B cell (primary cell): ENCODE results near the gene ADAMTS13. TPM values are rescaled to one million over a fixed set of nuclear protein-coding genes. Genes with fewer than 3 reads are reported as not detected.

Experiments used
- ATAC-seq: fragments of 200-7000 bp; cut with Tn5 transposase; one replicate; pipeline ENCODE4 v1.10.0; 2021; ENCODE audit warnings: low read depth, mild to moderate bottlenecking, moderate number of reproducible peaks, moderate library complexity
- CTCF ChIA-PET: fragments of 350-600 bp; sonication (Branson Sonifier 250); formaldehyde crosslinking; loops from one replicate; lab custom pipeline; 2021; ENCODE audit warnings: antibody characterized with exemption, inconsistent platforms; lab: Charles Lee
- POLR2A ChIA-PET: fragments of 350-600 bp; sonication (Branson Sonifier 250); formaldehyde crosslinking; loops from one replicate; lab custom pipeline; 2021; ENCODE audit warnings: antibody characterized with exemption; lab: Charles Lee
- DNase-seq: peaks from one replicate; pipeline ENCODE4 v3.0.0; 2013
- H2AFZ ChIP-seq: 2 replicates; pipeline ENCODE4 v1.6.1; 2012; ENCODE audit warnings: mild to moderate bottlenecking, low read depth, low read length; ENCODE audit not compliant: insufficient read depth, poor library complexity, severe bottlenecking
- H3K27ac ChIP-seq, 2 donors: 1 replicate in 1 of 2; 2 replicates in 1 of 2; pipeline ENCODE4 v1.5.1; 2012 to 2013; ENCODE audit warnings: low read length in 2 of 2, mild to moderate bottlenecking in 2 of 2, moderate library complexity in 1 of 2
- H3K27me3 ChIP-seq, 4 experiments: fragments of 200-600 bp in 1 of 4; sonication (generic) in 1 of 4; replicated peaks in 1 of 4; 1 replicate in 2 of 4; 2 replicates in 2 of 4; pipeline versions ENCODE4 v1.6.1 to v1.7.0; 2013 to 2016; ENCODE audit warnings: low read length in 3 of 4, mild to moderate bottlenecking in 2 of 4, mixed read lengths in 1 of 4, moderate library complexity in 1 of 4; ENCODE audit not compliant: insufficient read depth in 4 of 4, control insufficient read depth in 3 of 4; ENCODE audit errors: control extremely low read depth in 1 of 4
- H3K36me3 ChIP-seq, 2 experiments: replicated peaks in 1 of 2; 1 replicate in 1 of 2; 2 replicates in 1 of 2; pipeline versions ENCODE4 v1.6.1 to v1.7.1; 2013; ENCODE audit warnings: low read length in 1 of 2; ENCODE audit not compliant: insufficient read depth in 2 of 2, control insufficient read depth in 1 of 2; ENCODE audit errors: control extremely low read depth in 1 of 2, extremely low read depth in 1 of 2
- H3K4me1 ChIP-seq, 2 donors: fragments of 200-600 bp in 1 of 2; sonication (generic) in 1 of 2; 1 replicate in 1 of 2; 2 replicates in 1 of 2; pipeline versions ENCODE4 v1.5.1 to v1.6.1; 2013 to 2017; ENCODE audit warnings: low read length in 2 of 2; ENCODE audit not compliant: control insufficient read depth in 2 of 2, insufficient read depth in 2 of 2
- H3K4me2 ChIP-seq: replicated peaks from 2 replicates; pipeline ENCODE3; 2012; ENCODE audit warnings: mild to moderate bottlenecking, low read depth, low read length; ENCODE audit not compliant: poor library complexity, severe bottlenecking
- H3K4me3 ChIP-seq, 5 experiments: fragments of 200-600 bp in 1 of 5; sonication (generic) in 1 of 5; 1 replicate in 3 of 5; 2 replicates in 2 of 5; pipeline versions ENCODE4 v1.5.1 to v1.7.0; 2011 to 2016; ENCODE audit warnings: low read length in 4 of 5, mild to moderate bottlenecking in 4 of 5, low read depth in 2 of 5, control low read depth in 1 of 5, moderate library complexity in 1 of 5; ENCODE audit not compliant: insufficient read depth in 1 of 5; ENCODE audit errors: control extremely low read depth in 1 of 5, extremely low read depth in 1 of 5
- H3K79me2 ChIP-seq: fragments of 200-600 bp; sonication (generic); one replicate; pipeline ENCODE4 v1.6.0; 2016; ENCODE audit warnings: low read length; ENCODE audit not compliant: control insufficient read depth, insufficient read depth
- H3K9ac ChIP-seq: fragments of 200-600 bp; sonication (generic); 2 replicates; pipeline ENCODE4 v1.6.1; 2017; ENCODE audit warnings: mild to moderate bottlenecking, low read length, moderate library complexity
- H3K9me3 ChIP-seq, 3 donors: one replicate each; pipeline versions ENCODE4 v1.6.1 to v1.7.1; 2013; ENCODE audit warnings: low read length in 2 of 3; ENCODE audit not compliant: control insufficient read depth in 2 of 3, insufficient read depth in 1 of 3; ENCODE audit errors: control extremely low read depth in 1 of 3
- H4K20me1 ChIP-seq: 2 replicates; pipeline ENCODE4 v1.6.0; 2012; ENCODE audit warnings: mild to moderate bottlenecking, low read length; ENCODE audit not compliant: insufficient read depth, control insufficient read depth, poor library complexity, severe bottlenecking
- H3K27ac Mint-ChIP-seq: one replicate; pipeline ENCODE4 v1.8.0; 2021; ENCODE audit warnings: mixed read lengths
- H3K27me3 Mint-ChIP-seq: one replicate; pipeline ENCODE4 v1.8.0; 2021; ENCODE audit warnings: mixed read lengths
- H3K4me1 Mint-ChIP-seq: one replicate; pipeline ENCODE4 v1.8.0; 2021; ENCODE audit warnings: mixed read lengths
- H3K4me3 Mint-ChIP-seq: one replicate; pipeline ENCODE4 v1.8.0; 2021; ENCODE audit warnings: mixed read lengths
- H3K9me3 Mint-ChIP-seq: one replicate; pipeline ENCODE4 v1.8.0; 2022; ENCODE audit warnings: mixed read lengths; ENCODE audit not compliant: insufficient read depth
- CTCF ChIP-seq: fragments of 200-600 bp; IDR thresholded peaks from one replicate; pipeline ENCODE4 v1.8.0; 2022; ENCODE audit warnings: antibody characterized with exemption, mild to moderate bottlenecking
- EZH2 ChIP-seq: IDR thresholded peaks from 2 replicates; pipeline ENCODE4 v1.6.1; 2012; ENCODE audit warnings: borderline replicate concordance, low read depth, mild to moderate bottlenecking, moderate library complexity, low read length; ENCODE audit not compliant: insufficient read depth, poor library complexity, severe bottlenecking
- WGBS: methylation state at CpG from one replicate; pipeline ENCODE4 v1.1.5; 2013; ENCODE audit warnings: missing lambda C conversion rate; ENCODE audit not compliant: insufficient coverage; 5-methylcytosine and 5-hydroxymethylcytosine counted together
- intact Hi-C: fragments of 100-400 bp; cut with micrococcal nuclease; formaldehyde crosslinking; loops from one replicate; pipeline ENCODE4 v1.10.0; 2022
- polyA plus RNA-seq: library from polyadenylated mRNA; depleted of rRNA; stranded (reverse); fragments of >200 nt; gene quantifications from 2 replicates; pipeline ENCODE4 v1.2.3, GENCODE V29; 2012
- total RNA-seq, 2 donors: library from RNA; stranded (reverse); fragments of 120-200 nt in 1 of 2; gene quantifications; 1 replicate in 1 of 2; 2 replicates in 1 of 2; pipeline versions ENCODE4 v1.2.3 to v1.2.4, GENCODE V29; 2013 to 2022

Gene ADAMTS13
- total and polyA plus RNA-seq, 2 donors (not counting 1 experiment from before 2014, with no cell fraction given), result 2.5 to 5.7 TPM

- peaks cover 0 to 5% (median 0%) of the 10 kb centered on the region in 4 experiments for H3K27me3 ChIP-seq
- CTCF ChIA-PET, result no interaction called here
Measured at GRCh38 chr9:133439337-133439736, 17.2 kb downstream of the ADAMTS13 start.

More at GRCh38 chr9:133439337-133439736, 17.2 kb downstream of the ADAMTS13 start:
- DNase-seq (no peak), ATAC-seq (no peak)
- Histone ChIP-seq H4K20me1 (no peaks in the 10 kb centered on the region), H3K9me3 (peaks cover 0 to 9% (median 0%) of the 10 kb centered on the region in 3 donors), H3K36me3 (no peaks in the 10 kb centered on the region), H3K4me3 (no peak overlapping the region), H3K9ac (no peak overlapping the region), H3K27ac (peak overlapping the region in 1 of 2 donors; percentile 93), H3K4me2 (no peak overlapping the region), H3K4me1 (peaks cover 17 to 29% of the 10 kb centered on the region in 2 donors), H3K79me2 (no peaks in the 10 kb centered on the region), H2AFZ (no peak overlapping the region)
- intact Hi-C loops, result no loop called here
- H3K4me1 Mint-ChIP-seq, result peaks cover 24% of the 10 kb centered on the region
- TF ChIP-seq EZH2 (no peak), CTCF (no peak)
- WGBS, result 93% methylated on average over 2 of the region's 4 CpGs
- no peak overlapping the region for H3K27ac Mint-ChIP-seq
- no peaks in the 10 kb centered on the region for H3K9me3 Mint-ChIP-seq
- no peak overlapping the region for H3K4me3 Mint-ChIP-seq
- H3K27me3 Mint-ChIP-seq, result no peaks in the 10 kb centered on the region
- POLR2A ChIA-PET, result interaction anchor here (0.8 kb wide), 1 partner anchor 18 kb away, joined by 3 read pairs; no protein-coding TSS in a partner anchor
